ENCODE measurements around the gene CHST11. TPM values are rescaled to one million over a fixed set of nuclear protein-coding genes. Genes with fewer than 3 reads are reported as not detected.

The CHST11 gene
- total RNA-seq, 2 donors from 2014 or later = 7.8 to 11.9 TPM

DNA sequence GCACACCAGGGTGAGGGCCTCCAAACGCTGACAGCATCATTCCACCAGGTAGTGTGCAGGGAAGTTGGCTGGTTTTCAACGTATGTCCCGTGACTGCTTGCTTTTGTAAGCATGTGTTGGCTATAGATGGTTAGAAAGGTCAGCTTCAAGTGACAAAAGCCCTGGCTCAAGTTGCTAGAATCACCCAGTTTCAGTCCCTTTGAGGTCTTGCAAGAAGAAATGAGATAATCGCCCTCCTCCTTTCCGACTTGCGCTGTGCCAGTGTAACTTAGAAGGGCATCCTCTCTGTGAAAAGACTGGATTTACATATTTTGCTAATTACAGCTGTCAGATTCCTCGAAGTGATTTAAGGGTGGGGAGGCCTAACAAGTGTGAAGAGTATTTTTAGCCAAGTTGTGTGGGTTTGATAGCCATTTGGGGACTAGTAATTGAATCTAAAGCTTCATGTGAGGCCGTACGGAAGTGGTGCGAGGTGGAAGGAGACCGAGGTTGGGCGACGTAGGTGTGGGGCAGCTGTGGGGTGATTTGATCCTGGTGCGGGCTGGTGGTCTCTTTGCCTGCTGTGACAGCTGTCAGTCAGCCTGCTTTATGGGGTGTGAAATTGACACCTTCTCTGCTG, 94.7 kb downstream of the CHST11 start:
- H3K4me1 ChIP-seq = peaks cover 0 to 33% of the 10 kb centered on the region in 2 donors
- TF ChIP-seq, protein P1, sequence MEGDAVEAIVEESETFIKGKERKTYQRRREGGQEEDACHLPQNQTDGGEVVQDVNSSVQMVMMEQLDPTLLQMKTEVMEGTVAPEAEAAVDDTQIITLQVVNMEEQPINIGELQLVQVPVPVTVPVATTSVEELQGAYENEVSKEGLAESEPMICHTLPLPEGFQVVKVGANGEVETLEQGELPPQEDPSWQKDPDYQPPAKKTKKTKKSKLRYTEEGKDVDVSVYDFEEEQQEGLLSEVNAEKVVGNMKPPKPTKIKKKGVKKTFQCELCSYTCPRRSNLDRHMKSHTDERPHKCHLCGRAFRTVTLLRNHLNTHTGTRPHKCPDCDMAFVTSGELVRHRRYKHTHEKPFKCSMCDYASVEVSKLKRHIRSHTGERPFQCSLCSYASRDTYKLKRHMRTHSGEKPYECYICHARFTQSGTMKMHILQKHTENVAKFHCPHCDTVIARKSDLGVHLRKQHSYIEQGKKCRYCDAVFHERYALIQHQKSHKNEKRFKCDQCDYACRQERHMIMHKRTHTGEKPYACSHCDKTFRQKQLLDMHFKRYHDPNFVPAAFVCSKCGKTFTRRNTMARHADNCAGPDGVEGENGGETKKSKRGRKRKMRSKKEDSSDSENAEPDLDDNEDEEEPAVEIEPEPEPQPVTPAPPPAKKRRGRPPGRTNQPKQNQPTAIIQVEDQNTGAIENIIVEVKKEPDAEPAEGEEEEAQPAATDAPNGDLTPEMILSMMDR (IDR thresholded peaks at IDR 0.05) = no peak
- no peaks in the 10 kb centered on the region for H3K36me3 ChIP-seq
- H3K27me3 ChIP-seq = no peaks in the 10 kb centered on the region
- no peak overlapping the region for H3K4me3 ChIP-seq
- DNase-seq (ENCODE audit: low spot score) = no peak
- peaks cover 0 to 6% of the 10 kb centered on the region in 2 donors for H3K9me3 ChIP-seq
- peak overlapping the region; percentile 50 to 66 for H3K27ac ChIP-seq

DNA sequence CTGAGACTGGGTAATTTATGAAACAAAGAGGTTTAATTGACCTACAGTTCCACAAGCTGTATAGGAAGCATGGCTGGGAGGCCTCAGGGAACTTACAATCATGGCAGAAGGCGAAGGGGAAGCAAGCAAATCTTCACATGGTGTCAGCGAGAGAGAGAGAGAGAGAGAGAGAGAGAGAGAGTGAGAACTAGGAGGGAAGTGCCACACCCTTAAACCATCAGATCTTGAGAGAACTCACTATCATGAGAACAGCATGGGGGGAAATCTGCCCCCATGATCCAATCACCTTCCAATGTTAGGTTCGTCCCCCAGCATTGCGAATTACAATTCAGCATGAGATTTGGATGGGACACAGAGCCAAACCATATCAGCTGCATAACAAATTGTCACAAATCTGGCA, 96.7 kb downstream of the CHST11 start:
- DNase-seq (ENCODE audit: low spot score) = no peak
- no peaks in the 10 kb centered on the region for H3K36me3 ChIP-seq
- TF ChIP-seq, protein P1 (IDR thresholded peaks at IDR 0.05) = no peak
- no peak overlapping the region for H3K4me3 ChIP-seq
- no peaks in the 10 kb centered on the region for H3K27me3 ChIP-seq
- H3K27ac ChIP-seq = no peak overlapping the region
- peaks cover 0 to 6% of the 10 kb centered on the region in 2 donors for H3K9me3 ChIP-seq
- peaks cover 0 to 26% of the 10 kb centered on the region in 2 donors for H3K4me1 ChIP-seq

DNA sequence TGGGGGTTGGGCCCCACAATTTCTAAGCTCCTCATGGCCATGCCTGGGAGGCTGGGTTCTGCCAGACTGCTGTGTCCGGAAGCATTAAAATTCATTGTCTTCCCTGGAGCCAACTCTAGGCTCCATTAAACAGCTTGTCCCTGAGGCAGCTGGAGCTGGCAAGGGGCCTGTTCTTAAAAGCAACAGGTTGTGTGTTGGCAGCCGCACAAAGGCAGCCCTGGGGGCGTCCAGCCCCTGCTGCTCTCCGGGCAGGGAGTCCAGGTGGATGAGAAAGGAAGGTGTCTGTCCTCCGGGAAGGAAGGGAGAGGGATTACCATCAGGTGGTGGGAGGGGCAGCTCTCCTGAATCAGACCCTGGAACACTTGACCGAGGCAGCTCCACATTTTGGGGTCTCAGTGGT, 98.9 kb downstream of the CHST11 start:
- DNase-seq (ENCODE audit: low spot score) = no peak
- H3K27ac ChIP-seq = no peak overlapping the region
- peaks cover 0 to 6% of the 10 kb centered on the region in 2 donors for H3K9me3 ChIP-seq
- H3K4me1 ChIP-seq = peaks cover 0 to 16% of the 10 kb centered on the region in 2 donors
- H3K27me3 ChIP-seq = no peaks in the 10 kb centered on the region
- no peak overlapping the region for H3K4me3 ChIP-seq
- H3K36me3 ChIP-seq = no peaks in the 10 kb centered on the region
- TF ChIP-seq, protein P1 (IDR thresholded peaks at IDR 0.05) = no peak

DNA sequence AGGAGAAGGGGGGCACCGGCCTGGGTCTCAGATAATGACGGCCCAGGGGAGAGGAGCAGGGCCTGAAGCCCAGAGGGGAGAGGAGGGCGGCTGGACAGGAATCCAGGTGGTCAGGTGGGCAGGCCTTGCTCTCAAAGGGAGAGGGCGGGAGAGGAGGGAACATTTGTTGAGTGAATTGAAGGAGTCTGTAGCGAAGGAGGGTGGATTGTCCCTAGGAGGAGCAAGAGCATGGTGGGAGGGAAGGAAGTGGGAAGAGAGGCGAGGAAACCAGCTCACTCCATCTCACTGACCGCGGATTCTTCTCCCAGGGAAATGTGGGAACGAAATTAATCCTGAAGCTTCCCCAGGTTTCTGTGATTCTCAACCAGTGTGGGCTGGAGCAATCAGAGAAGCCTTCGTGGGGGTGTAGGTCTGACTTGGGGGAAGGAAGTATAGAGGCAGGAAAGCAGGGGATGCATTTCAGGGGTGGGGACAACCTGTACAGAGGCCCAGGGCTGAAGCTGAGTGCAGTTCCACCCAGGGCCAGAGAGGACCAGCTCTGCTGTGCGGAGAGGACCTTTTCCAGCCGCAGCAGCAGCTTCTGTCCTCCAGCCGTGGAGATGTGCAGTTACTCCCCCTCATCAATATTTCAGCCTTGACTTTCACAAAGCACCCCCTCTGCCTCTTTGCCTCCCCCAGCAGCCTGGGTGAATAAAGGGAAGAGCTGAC, 100.9 kb downstream of the CHST11 start:
- no peak for DNase-seq (ENCODE audit: low spot score)
- Histone ChIP-seq H3K9me3 (peaks cover 0 to 6% of the 10 kb centered on the region in 2 donors), H3K27me3 (no peaks in the 10 kb centered on the region), H3K4me3 (no peak overlapping the region), H3K27ac (no peak overlapping the region), H3K36me3 (no peaks in the 10 kb centered on the region), H3K4me1 (no peaks in the 10 kb centered on the region)
- TF ChIP-seq, protein P1 (IDR thresholded peaks at IDR 0.05) = no peak

DNA sequence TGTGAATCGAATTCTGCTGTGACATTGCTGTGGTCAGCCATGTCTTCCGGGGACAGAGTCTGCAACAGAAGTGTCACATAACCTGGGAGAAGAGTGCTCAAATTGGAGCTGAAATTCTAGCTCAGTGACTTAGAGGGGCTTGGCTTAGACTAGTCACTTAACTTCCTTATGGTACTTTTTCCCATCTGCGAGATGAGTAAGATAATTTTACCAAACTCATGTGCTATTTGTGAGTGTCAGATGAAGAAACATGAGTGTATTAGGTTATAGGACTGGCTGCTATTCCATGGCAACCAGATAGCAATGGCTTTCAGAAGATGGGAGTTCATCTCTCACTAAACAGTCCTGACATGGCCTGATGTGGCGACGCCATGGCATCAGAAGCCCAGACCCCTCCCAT, 104.1 kb downstream of the CHST11 start:
- no peaks in the 10 kb centered on the region for H3K27me3 ChIP-seq
- TF ChIP-seq, protein P1 (IDR thresholded peaks at IDR 0.05) = no peak
- H3K27ac ChIP-seq = no peak overlapping the region
- peaks cover 0 to 4% of the 10 kb centered on the region in 2 donors for H3K4me1 ChIP-seq
- no peak overlapping the region for H3K4me3 ChIP-seq
- no peaks in the 10 kb centered on the region for H3K36me3 ChIP-seq
- DNase-seq (ENCODE audit: low spot score) = no peak
- H3K9me3 ChIP-seq = no peaks in the 10 kb centered on the region

Data from right atrium auricular region (tissue), 2 donors.